Measurements from ENCODE around the gene HECTD1.

DNA sequence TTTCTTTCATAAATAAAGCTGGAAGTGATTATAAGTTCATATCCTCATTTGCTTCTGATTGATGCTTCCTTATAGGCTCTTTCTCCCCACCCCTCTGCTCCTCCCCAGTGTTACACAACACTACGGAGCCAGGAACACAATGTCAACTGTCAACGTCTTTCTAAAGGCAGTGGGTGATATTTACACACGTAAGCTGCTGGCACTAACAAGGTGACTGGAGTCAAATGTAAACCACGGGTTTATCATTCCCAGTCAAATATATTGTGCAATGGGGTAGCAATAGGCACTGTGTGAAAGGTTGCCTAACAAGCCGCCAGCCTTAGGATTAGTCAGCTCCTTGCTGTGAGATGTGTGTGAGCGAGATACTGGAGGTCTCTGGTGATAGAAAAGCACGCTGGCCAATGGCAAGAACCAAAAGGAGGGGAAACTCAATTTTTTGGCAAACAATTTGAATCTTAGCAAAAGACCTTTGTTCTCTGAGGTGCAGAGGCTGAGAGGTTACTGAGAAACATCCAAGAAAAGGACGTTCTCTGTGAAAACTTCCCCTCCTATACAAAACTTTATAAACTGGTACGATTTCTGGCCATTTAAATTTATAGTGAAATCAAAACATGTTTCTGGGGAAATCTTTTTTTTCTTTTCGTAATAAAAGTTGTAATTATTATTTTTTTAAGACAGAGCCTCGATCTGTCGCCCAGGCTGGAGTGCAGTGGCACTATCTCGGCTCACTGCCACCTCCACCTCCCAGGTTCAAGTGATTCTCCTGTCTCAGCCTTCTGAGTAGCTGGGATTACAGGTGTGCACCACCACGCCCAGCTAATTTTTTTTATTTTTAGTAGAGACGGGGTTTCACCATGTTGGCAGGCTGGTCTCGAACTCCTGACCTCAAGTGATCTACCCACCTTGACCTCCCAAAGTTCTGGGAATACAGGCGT, 22.3 kb upstream of the HECTD1 start:
- TF ChIP-seq RAD21 (IDR thresholded peaks at IDR 0.05; ENCODE audit: low read length) = no peak
- TF ChIP-seq TAF1 (IDR thresholded peaks at IDR 0.05; ENCODE audit: borderline replicate concordance, low read depth, low read length) = no peak
- TF ChIP-seq, protein P1, sequence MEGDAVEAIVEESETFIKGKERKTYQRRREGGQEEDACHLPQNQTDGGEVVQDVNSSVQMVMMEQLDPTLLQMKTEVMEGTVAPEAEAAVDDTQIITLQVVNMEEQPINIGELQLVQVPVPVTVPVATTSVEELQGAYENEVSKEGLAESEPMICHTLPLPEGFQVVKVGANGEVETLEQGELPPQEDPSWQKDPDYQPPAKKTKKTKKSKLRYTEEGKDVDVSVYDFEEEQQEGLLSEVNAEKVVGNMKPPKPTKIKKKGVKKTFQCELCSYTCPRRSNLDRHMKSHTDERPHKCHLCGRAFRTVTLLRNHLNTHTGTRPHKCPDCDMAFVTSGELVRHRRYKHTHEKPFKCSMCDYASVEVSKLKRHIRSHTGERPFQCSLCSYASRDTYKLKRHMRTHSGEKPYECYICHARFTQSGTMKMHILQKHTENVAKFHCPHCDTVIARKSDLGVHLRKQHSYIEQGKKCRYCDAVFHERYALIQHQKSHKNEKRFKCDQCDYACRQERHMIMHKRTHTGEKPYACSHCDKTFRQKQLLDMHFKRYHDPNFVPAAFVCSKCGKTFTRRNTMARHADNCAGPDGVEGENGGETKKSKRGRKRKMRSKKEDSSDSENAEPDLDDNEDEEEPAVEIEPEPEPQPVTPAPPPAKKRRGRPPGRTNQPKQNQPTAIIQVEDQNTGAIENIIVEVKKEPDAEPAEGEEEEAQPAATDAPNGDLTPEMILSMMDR (IDR thresholded peaks at IDR 0.05) = no peak
- TF ChIP-seq YY1 (IDR thresholded peaks at IDR 0.05; ENCODE audit: low read depth) = no peak
- no peak for TF ChIP-seq TEAD4 (IDR thresholded peaks at IDR 0.05; ENCODE audit: borderline replicate concordance, insufficient read depth)
- TF ChIP-seq, protein P2, sequence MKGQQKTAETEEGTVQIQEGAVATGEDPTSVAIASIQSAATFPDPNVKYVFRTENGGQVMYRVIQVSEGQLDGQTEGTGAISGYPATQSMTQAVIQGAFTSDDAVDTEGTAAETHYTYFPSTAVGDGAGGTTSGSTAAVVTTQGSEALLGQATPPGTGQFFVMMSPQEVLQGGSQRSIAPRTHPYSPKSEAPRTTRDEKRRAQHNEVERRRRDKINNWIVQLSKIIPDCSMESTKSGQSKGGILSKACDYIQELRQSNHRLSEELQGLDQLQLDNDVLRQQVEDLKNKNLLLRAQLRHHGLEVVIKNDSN (IDR thresholded peaks at IDR 0.05; ENCODE audit: borderline replicate concordance, low read depth) = no peak
